Measurements from ENCODE around the gene TTC39B. TPM values are rescaled to one million over a fixed set of nuclear protein-coding genes. Genes with fewer than 3 reads are reported as not detected.

TTC39B gene
- total RNA-seq, 2 donors from 2014 or later = 5.3 to 6.0 TPM

- ATAC-seq (no peak), DNase-seq (no peak)
- intact Hi-C loops (cut with DNase I) = no loop called here
- TF ChIP-seq POLR2A (IDR thresholded peaks at IDR 0.05) (no peak), CTCF (IDR thresholded peaks at IDR 0.05) (no peak)
- Histone ChIP-seq H3K9me3 (no peaks in the 10 kb centered on the region), H3K4me3 (no peak overlapping the region), H3K36me3 (replicated peaks in 1 of 2; ENCODE audit: insufficient read depth in 1 of 2, low read depth in 2 of 2) (no peaks in the 10 kb centered on the region), H3K27ac (no peak overlapping the region), H3K4me1 (peaks cover 7% of the 10 kb centered on the region), H3K27me3 (no peaks in the 10 kb centered on the region)
- WGBS, 2 donors = 67 to 79% methylated on average over 2 of the region's 2 CpGs
These were observed 58.4 kb downstream of the TTC39B start for GRCh38 chr9:15248621-15249020.

- Histone ChIP-seq H3K9me3 (no peaks in the 10 kb centered on the region), H3K27me3 (no peaks in the 10 kb centered on the region), H3K27ac (no peak overlapping the region), H3K36me3 (replicated peaks in 1 of 2; ENCODE audit: insufficient read depth in 1 of 2, low read depth in 2 of 2) (no peaks in the 10 kb centered on the region), H3K4me1 (peaks cover 8% of the 10 kb centered on the region), H3K4me3 (no peak overlapping the region)
- ATAC-seq = no peak
- TF ChIP-seq CTCF (IDR thresholded peaks at IDR 0.05) (no peak), POLR2A (IDR thresholded peaks at IDR 0.05) (no peak)
- intact Hi-C loops (cut with DNase I) = no loop called here
- no peak for DNase-seq
These were observed 58.9 kb downstream of the TTC39B start for GRCh38 chr9:15248081-15248480.

GRCh38 chr9:15246708-15247107 lies 60.3 kb downstream of the TTC39B start:
- TF ChIP-seq CTCF (IDR thresholded peaks at IDR 0.05) (no peak), POLR2A (IDR thresholded peaks at IDR 0.05) (no peak)
- H3K27me3 ChIP-seq = no peaks in the 10 kb centered on the region
- no peak overlapping the region for H3K27ac ChIP-seq
- DNase-seq = no peak
- H3K36me3 ChIP-seq (replicated peaks in 1 of 2; ENCODE audit: insufficient read depth in 1 of 2, low read depth in 2 of 2) = no peaks in the 10 kb centered on the region
- H3K4me3 ChIP-seq = no peak overlapping the region
- intact Hi-C loops (cut with DNase I) = no loop called here
- H3K9me3 ChIP-seq = no peaks in the 10 kb centered on the region
- H3K4me1 ChIP-seq = peaks cover 8% of the 10 kb centered on the region
- no peak for ATAC-seq

- intact Hi-C loops (cut with DNase I) = no loop called here
- no peak for ATAC-seq
These were observed 60.8 kb downstream of the TTC39B start for GRCh38 chr9:15246243-15246642.

More at GRCh38 chr9:15246243-15246642, 60.8 kb downstream of the TTC39B start:
- no peak overlapping the region for H3K27ac ChIP-seq
- H3K27me3 ChIP-seq = no peaks in the 10 kb centered on the region
- TF ChIP-seq POLR2A (IDR thresholded peaks at IDR 0.05) (no peak), CTCF (IDR thresholded peaks at IDR 0.05) (no peak)
- no peak for DNase-seq
- H3K4me3 ChIP-seq = no peak overlapping the region
- H3K36me3 ChIP-seq (replicated peaks in 1 of 2; ENCODE audit: insufficient read depth in 1 of 2, low read depth in 2 of 2) = no peaks in the 10 kb centered on the region
- WGBS, 2 donors = 52 to 83% methylated on average over 1 of the region's 1 CpG
- peaks cover 8% of the 10 kb centered on the region for H3K4me1 ChIP-seq
- no peaks in the 10 kb centered on the region for H3K9me3 ChIP-seq
